Measurements from ENCODE around the gene TMEM51.
"Not testable (repeated sequence)": the region's sequence is repeated elsewhere in the genome, so short reads cannot be mapped to it uniquely, and the experiment has no call there.

Gene TMEM51

GRCh38 chr1:15155888-15156741, 2.6 kb downstream of the TMEM51 start:
- no peak for DNase-seq

- no peak for DNase-seq
Measured at GRCh38 chr1:15156807-15157380, 3.3 kb downstream of the TMEM51 start.

GRCh38 chr1:15157524-15158399, 4.2 kb downstream of the TMEM51 start:
- no peak for DNase-seq

- DNase-seq: no peak
Measured at GRCh38 chr1:15158506-15159165, 5.1 kb downstream of the TMEM51 start.

GRCh38 chr1:15159166-15159555, 5.6 kb downstream of the TMEM51 start:
- DNase-seq: no peak

- DNase-seq: no peak
Measured at GRCh38 chr1:15160626-15161025, 7.1 kb downstream of the TMEM51 start.

- no peak for DNase-seq
Measured at GRCh38 chr1:15167386-15167785, 13.8 kb downstream of the TMEM51 start.

- no peak for DNase-seq
Measured at GRCh38 chr1:15168479-15168878, 14.9 kb downstream of the TMEM51 start.

GRCh38 chr1:15170071-15170470, 16.5 kb downstream of the TMEM51 start:
- no peak for DNase-seq

- no peak for DNase-seq
Measured at GRCh38 chr1:15171271-15171908, 17.8 kb downstream of the TMEM51 start.

GRCh38 chr1:15172405-15173259, 19.1 kb downstream of the TMEM51 start:
- no peak for DNase-seq

- DNase-seq: no peak
Measured at GRCh38 chr1:15173863-15174614, 20.5 kb downstream of the TMEM51 start.

GRCh38 chr1:15174615-15174983, 21.1 kb downstream of the TMEM51 start:
- no peak for DNase-seq

- not testable (repeated sequence) for DNase-seq
Measured at GRCh38 chr1:15175324-15176094, 22.0 kb downstream of the TMEM51 start.

- DNase-seq: no peak
Measured at GRCh38 chr1:15176120-15176519, 22.6 kb downstream of the TMEM51 start.

GRCh38 chr1:15176898-15177665, 23.5 kb downstream of the TMEM51 start:
- no peak for DNase-seq

- DNase-seq: no peak
Measured at GRCh38 chr1:15177710-15178166, 24.2 kb downstream of the TMEM51 start.

GRCh38 chr1:15178571-15179484, 25.3 kb downstream of the TMEM51 start:
- no peak for DNase-seq
